IPS-18c (cell line): Measurements from ENCODE around the gene ATP1A2.

Source experiments
- H3K4me3 ChIP-seq: 2 replicates; pipeline ENCODE4 v1.7.0; 2013; ENCODE audit warnings: low read depth, mild to moderate bottlenecking, low read length, moderate library complexity; ENCODE audit not compliant: insufficient read depth
- H3K9me3 ChIP-seq: one replicate; pipeline ENCODE4 v1.6.1; 2013; ENCODE audit warnings: mild to moderate bottlenecking, low read length, moderate library complexity; ENCODE audit not compliant: control insufficient read depth, insufficient read depth

Gene ATP1A2

GRCh38 chr1:160115545-160116282 lies at the start of gene ATP1A2:
TSS of gene ATP1A2 (plus strand) at chr1:160115759. CDS start at chr1:160115862, 103 bp downstream.
- H3K4me3 ChIP-seq: peak within 1 kb of the TSS; percentile 49

GRCh38 chr1:160066829-160067745 lies 48.5 kb upstream of the ATP1A2 start:
- no peak overlapping the region for H3K4me3 ChIP-seq
- peaks cover 3% of the 10 kb centered on the region for H3K9me3 ChIP-seq

More at GRCh38 chr1:160115545-160116282, at the start of gene ATP1A2:
- peaks cover 2% of the 10 kb centered on the region for H3K9me3 ChIP-seq

GRCh38 chr1:160068225-160068624 lies 47.3 kb upstream of the ATP1A2 start:
- Histone ChIP-seq H3K9me3 (peaks cover 3% of the 10 kb centered on the region), H3K4me3 (no peak overlapping the region)

- Histone ChIP-seq H3K9me3 (peaks cover 3% of the 10 kb centered on the region), H3K4me3 (peak within 1 kb of the TSS; percentile 74)
These were observed 45.9 kb upstream of the ATP1A2 start, which contains the start of gene KCNJ10 for GRCh38 chr1:160069460-160070231. TSS of gene KCNJ10 (minus strand) at chr1:160070160. CDS start at chr1:160042532, 27,628 bp downstream.

- peaks cover 3% of the 10 kb centered on the region for H3K9me3 ChIP-seq
These were observed 45.1 kb upstream of the ATP1A2 start for GRCh38 chr1:160070243-160071163.

GRCh38 chr1:160071289-160071688 lies 44.3 kb upstream of the ATP1A2 start:
- Histone ChIP-seq H3K9me3 (peaks cover 3% of the 10 kb centered on the region), H3K4me3 (no peak overlapping the region)

More at GRCh38 chr1:160070243-160071163, 45.1 kb upstream of the ATP1A2 start:
- H3K4me3 ChIP-seq: peak overlapping the region; percentile 74

GRCh38 chr1:160074865-160075264 lies 40.7 kb upstream of the ATP1A2 start:
- H3K4me3 ChIP-seq: no peak overlapping the region
- peaks cover 2% of the 10 kb centered on the region for H3K9me3 ChIP-seq

GRCh38 chr1:160075836-160076235 lies 39.7 kb upstream of the ATP1A2 start:
- H3K4me3 ChIP-seq: no peak overlapping the region
- peaks cover 2% of the 10 kb centered on the region for H3K9me3 ChIP-seq

GRCh38 chr1:160076295-160076694 lies 39.3 kb upstream of the ATP1A2 start:
- H3K4me3 ChIP-seq: no peak overlapping the region

GRCh38 chr1:160077486-160077885 lies 38.1 kb upstream of the ATP1A2 start:
- Histone ChIP-seq H3K4me3 (no peak overlapping the region), H3K9me3 (peaks cover 2% of the 10 kb centered on the region)

More at GRCh38 chr1:160076295-160076694, 39.3 kb upstream of the ATP1A2 start:
- peaks cover 2% of the 10 kb centered on the region for H3K9me3 ChIP-seq

GRCh38 chr1:160078512-160079195 lies 36.9 kb upstream of the ATP1A2 start:
- Histone ChIP-seq H3K9me3 (peaks cover 2% of the 10 kb centered on the region), H3K4me3 (no peak overlapping the region; the same call in 1 of the 2 replicates)

- Histone ChIP-seq H3K9me3 (peaks cover 2% of the 10 kb centered on the region), H3K4me3 (no peak overlapping the region)
These were observed 36.1 kb upstream of the ATP1A2 start for GRCh38 chr1:160079448-160079847.

- Histone ChIP-seq H3K9me3 (peaks cover 2% of the 10 kb centered on the region), H3K4me3 (no peak overlapping the region)
These were observed 35.0 kb upstream of the ATP1A2 start for GRCh38 chr1:160080381-160081100.

GRCh38 chr1:160081261-160081936 lies 34.2 kb upstream of the ATP1A2 start, which contains the start of gene KCNJ9:
TSS of gene KCNJ9 (plus strand) at chr1:160081538. CDS start at chr1:160084031, 2,493 bp downstream.
- H3K4me3 ChIP-seq: no peak within 1 kb of the TSS
- peaks cover 2% of the 10 kb centered on the region for H3K9me3 ChIP-seq
